WI38 (cell line): Measurements from ENCODE around the gene NCAPD3.

Experiments
- H3K4me3 ChIP-seq: 2 replicates; pipeline ENCODE4 v1.5.1; 2011; ENCODE audit warnings: low read depth, mild to moderate bottlenecking, control low read depth, low read length
- CTCF ChIP-seq: IDR thresholded peaks from 2 replicates; pipeline ENCODE4 v1.5.1; 2012; ENCODE audit warnings: low read depth, mild to moderate bottlenecking, control low read depth, low read length

The NCAPD3 gene

GRCh38 chr11:134173296-134173695 lies 50.5 kb downstream of the NCAPD3 start:
- no peak for TF ChIP-seq CTCF
- H3K4me3 ChIP-seq, result no peak overlapping the region

GRCh38 chr11:134171951-134172350 lies 51.8 kb downstream of the NCAPD3 start:
- no peak overlapping the region for H3K4me3 ChIP-seq
- TF ChIP-seq CTCF, result no peak

- no peak overlapping the region for H3K4me3 ChIP-seq
- no peak for TF ChIP-seq CTCF
Measured at GRCh38 chr11:134170919-134171281, 52.9 kb downstream of the NCAPD3 start.

- no peak for TF ChIP-seq CTCF
- H3K4me3 ChIP-seq, result no peak overlapping the region
Measured at GRCh38 chr11:134170177-134170918, 53.4 kb downstream of the NCAPD3 start.

GRCh38 chr11:134164490-134165370 lies 59.0 kb downstream of the NCAPD3 start:
- H3K4me3 ChIP-seq, result no peak overlapping the region
- TF ChIP-seq CTCF, result no peak

- H3K4me3 ChIP-seq, result no peak overlapping the region
- no peak for TF ChIP-seq CTCF
Measured at GRCh38 chr11:134159652-134160051, 64.1 kb downstream of the NCAPD3 start.

- no peak overlapping the region for H3K4me3 ChIP-seq
- no peak for TF ChIP-seq CTCF
Measured at GRCh38 chr11:134158023-134158422, 65.7 kb downstream of the NCAPD3 start.
